GM21825 (cell line): ENCODE data around the gene ZBTB34.

Source experiments
- ATAC-seq: cut with Tn5 transposase; IDR thresholded peaks from one replicate; pipeline ENCODE4 v1.9.1; 2021; ENCODE audit warnings: mild to moderate bottlenecking, moderate library complexity; ENCODE audit not compliant: unreplicated experiment

ZBTB34 gene

GRCh38 chr9:126915846-126916543, 55.6 kb downstream of the ZBTB34 start:
- ATAC-seq: no peak

- no peak for ATAC-seq
Observed at GRCh38 chr9:126916909-126917308, 56.5 kb downstream of the ZBTB34 start.

- ATAC-seq: no peak
Observed at GRCh38 chr9:126919193-126919592, 58.8 kb downstream of the ZBTB34 start.

- ATAC-seq: no peak
Observed at GRCh38 chr9:126925876-126926275, 65.4 kb downstream of the ZBTB34 start.

- no peak for ATAC-seq
Observed at GRCh38 chr9:126926364-126926763, 65.9 kb downstream of the ZBTB34 start.

- ATAC-seq: no peak
Observed at GRCh38 chr9:126927419-126927818, 67.0 kb downstream of the ZBTB34 start.

GRCh38 chr9:126932871-126933321, 72.5 kb downstream of the ZBTB34 start:
- ATAC-seq: no peak

- no peak for ATAC-seq
Observed at GRCh38 chr9:126933334-126933980, 73.0 kb downstream of the ZBTB34 start.

- no peak for ATAC-seq
Observed at GRCh38 chr9:126934441-126934840, 74.0 kb downstream of the ZBTB34 start.
